ENCODE data around the gene NFAT5.
A peak's percentile ranks its signal among the peaks of the same experiment; 100 is the strongest.
"Not testable (repeated sequence)": the region's sequence is repeated elsewhere in the genome, so short reads cannot be mapped to it uniquely, and the experiment has no call there.

The NFAT5 gene

DNA sequence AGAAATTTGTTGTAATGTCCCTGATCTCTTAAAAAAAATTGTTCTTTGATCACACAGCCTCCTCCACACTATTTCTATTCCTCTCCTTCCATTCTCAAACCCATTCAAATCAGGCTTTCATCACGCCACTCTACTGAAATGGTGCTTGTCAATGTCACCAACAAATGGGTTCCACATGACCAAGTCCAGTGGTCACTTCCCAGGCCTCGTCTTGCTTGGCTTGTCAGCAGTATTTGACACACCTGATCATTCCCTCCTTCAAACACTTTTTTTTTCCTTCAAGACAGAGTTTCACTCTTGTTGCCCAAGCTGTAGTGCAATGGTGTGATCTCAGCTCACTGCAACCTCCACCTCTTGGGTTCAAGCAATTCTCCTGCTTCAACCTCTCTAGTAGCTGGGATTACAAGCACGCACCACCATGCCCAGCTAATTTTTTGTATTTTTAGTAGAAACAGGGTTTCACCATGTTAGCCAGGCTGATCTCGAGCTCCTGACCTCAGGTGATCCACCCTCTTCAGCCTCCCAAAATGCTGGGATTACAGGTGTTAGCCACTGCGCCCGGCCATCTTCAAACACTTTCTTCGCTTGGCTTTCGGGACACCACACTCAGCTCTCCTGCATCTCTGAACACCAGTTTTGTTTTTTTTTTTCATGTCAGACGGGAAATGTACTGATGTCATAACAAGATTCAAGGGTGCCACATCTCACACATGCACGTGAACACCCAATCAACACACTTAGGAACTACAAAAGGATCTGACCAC is 142.3 kb downstream of the NFAT5 start:
- DNase-seq = no peak

DNA sequence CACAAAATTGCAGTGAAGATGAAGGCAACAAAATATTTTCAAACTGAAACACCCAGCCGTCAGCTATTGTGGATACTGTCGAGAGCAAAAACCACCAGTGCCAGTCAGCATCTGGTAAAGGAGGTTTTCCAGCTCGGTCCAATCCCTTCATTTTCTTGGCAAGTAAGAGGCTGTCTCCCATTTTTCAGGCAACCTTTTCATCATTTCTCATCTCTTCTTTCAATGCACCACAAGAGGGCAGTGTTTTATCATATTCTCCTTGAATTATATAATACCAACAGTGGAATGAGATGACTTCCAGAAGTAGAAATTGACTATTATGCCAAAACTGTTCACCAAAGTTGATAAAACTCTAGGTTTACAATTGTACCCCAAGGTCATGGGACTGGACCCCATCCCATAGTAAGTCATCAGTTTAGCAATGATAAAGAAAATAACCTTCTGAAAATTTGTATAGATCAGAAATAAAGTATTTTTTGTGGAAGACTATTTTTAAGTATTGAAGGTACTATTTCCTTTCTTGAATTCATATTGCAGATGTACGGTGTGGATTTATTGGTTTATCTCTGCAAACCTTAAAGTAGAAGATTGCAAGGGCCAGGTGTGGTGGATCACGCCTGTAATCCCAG is 143.8 kb downstream of the NFAT5 start:
- peak; percentile 47 for DNase-seq

GRCh38 chr16:69711115-69711740 is 145.5 kb downstream of the NFAT5 start:
- no peak for DNase-seq

DNA sequence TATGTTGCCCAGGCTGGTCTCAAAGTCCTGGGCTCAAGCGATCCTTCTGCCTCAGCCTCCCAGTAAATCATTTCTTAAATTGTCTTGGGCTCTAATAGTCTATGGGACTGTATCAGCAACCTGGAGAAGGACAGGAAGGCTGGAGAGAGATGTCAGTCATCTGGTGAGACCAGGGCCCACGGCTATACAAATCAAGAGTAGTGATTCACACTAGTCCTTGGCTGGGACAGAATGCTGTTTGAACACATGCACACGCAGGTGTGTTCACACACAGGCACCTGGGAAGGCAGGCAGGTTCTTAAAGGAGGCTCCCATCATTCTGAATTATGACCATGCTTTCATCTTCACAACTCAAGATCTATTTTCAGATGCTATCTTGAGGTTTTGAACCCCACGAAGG is 146.5 kb downstream of the NFAT5 start:
- DNase-seq = no peak

DNA sequence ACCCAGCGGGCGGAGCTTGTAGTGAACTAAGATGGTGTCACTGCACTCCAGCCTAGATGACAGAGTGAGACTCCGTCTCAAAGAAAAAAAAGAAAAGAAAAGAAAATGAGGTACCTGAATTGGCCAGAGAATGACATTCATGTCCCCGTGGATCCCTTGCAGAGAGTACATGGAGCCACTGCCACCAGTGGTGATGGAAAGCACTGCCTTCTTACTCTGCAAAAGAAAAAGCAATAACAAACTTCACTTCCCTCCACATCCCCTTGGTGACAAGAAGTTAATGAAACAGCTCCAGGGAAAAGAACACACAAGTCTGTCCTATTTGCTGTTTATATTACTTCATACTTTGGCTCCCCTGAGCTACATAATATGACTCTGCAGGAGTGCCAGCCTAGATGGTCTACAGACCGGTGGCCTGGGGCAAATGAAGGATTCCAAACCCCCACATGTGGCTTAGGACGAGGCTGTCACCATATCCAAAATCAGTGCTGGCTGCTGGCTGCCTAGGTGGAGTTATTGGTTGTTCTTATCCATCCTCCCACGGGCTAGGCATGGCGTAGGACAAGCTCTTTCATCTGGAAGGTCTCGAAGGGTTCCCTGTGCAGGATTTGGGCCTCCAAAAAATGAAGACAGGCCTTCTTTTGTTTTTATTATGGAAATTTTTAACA is 147.3 kb downstream of the NFAT5 start:
- no peak for DNase-seq

GRCh38 chr16:69717066-69717465 is 151.3 kb downstream of the NFAT5 start:
- DNase-seq = no peak

DNA sequence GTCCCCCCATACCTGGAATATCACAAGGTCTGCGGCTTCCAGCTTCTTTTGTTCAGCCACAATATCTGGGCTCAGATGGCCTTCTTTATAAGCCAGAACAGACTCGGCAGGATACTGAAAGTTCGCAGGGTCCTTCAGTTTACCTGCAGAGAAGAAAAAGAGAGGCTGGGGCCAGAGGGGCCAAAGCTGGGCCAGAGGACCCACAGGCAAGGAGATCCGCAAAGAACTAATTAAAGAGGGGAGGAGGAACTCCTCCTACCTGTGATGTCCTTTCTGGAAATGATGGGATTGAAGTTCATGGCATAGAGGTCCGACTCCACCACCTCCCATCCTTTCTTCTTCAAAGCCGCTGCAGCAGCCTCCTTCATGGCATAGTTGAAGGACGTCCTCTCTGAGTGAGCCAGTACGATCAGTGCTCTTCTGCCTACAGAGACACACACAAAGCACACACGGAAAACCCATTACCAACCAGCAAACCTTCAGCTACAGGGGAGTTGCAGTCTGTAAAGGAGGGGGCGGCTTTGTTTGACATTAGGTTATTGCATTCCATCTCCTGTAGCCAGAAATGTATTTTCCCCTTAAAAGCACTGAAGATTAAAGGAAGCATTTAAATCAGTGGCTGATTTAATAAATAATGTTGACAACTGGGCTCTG is 152.5 kb downstream of the NFAT5 start:
- no peak for DNase-seq

- no peak for DNase-seq
These were observed 155.2 kb downstream of the NFAT5 start for GRCh38 chr16:69720822-69721430.

- DNase-seq = no peak
These were observed 155.7 kb downstream of the NFAT5 start for GRCh38 chr16:69721441-69721957.

DNA sequence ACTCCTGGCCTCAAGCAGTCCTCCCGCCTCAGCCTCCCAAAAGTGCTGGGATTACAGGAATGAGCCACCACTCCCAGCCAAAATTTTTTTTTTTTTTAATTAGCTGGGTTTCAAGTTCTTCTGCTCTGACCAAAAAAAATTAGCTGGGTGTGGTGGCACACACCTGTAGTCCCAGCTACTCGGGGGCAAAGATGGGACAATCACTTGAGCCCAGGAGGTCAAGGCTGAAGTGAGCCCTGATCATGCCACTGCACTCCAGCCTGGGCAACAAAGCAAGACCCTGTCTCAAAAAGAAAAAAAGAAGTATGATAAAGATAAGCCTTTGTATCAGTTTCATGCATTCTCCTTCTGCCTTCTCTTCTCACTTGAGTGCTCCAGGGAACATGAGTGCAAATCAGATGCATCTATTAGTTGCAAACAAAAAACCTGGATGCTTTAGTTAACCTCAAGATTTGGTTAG is 158.7 kb downstream of the NFAT5 start:
- DNase-seq = no peak

DNA sequence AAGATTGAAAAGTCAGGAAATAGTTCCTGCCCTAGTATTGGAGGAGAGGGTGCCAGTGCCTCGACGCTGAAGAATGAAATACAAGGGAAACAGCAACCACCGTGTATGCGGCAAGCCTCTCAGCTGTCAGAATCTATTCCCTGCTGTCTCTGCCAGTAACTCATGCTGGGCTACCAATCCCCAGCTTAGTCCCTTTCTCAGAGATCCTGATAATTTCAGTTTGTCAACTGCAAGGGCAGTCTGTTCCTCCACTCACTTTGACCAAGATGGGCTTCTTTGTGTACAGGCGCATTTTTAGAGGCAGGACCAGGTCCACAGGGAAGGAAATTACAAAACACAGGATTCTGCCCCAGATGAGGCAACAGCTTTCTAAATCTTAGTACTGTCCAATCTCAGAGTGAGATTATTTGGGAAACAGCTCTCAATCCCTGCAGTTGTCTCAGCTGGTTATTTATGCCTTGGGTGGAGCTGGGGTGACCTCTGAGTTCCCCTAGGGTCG is 159.3 kb downstream of the NFAT5 start:
- DNase-seq = no peak

DNA sequence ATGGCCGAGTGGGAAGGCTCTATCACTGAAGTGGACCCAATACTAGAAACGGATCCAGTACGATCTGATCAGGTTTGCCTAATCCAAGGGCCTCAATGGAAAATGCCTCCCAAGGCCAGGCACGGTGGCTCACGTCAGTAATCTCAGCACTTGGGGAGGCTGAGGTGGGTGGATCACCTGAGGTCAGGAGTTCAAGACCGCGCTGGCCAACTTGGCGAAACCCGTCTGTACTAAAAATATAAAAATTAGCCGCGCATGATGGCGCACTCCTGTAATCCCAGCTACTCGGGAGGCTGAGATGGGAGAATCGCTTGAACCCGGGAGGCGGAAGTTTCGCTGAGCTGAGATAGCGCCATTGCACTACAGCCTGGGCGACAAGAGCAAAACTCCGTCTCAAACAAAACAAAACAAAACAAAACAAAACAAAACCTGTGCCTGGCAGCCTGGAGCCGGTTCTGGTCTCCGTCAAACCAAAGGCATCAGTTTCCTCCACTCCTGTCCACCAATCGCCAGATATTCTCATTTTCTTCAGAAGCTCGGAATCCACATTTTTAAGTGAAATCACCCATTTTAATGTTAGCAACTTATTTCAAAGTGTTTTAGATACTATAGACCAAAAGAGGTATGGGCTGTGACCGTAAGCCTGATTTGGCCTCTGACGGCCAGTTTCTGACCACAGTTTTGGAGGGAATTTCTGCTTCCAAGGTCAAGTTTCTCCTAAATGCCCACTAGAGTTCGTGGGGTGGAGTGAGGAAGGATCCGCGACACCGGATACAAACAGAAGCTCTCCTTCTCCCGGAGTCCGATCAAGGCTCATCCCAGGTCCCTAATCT is 159.9 kb downstream of the NFAT5 start:
- no peak for DNase-seq

- DNase-seq = peak; percentile 95
These were observed 160.7 kb downstream of the NFAT5 start, which contains the start of gene NQO1 for GRCh38 chr16:69726313-69727060. TSS of gene NQO1 (minus strand) at chr16:69726560. CDS start at chr16:69726439, 121 bp downstream.

DNA sequence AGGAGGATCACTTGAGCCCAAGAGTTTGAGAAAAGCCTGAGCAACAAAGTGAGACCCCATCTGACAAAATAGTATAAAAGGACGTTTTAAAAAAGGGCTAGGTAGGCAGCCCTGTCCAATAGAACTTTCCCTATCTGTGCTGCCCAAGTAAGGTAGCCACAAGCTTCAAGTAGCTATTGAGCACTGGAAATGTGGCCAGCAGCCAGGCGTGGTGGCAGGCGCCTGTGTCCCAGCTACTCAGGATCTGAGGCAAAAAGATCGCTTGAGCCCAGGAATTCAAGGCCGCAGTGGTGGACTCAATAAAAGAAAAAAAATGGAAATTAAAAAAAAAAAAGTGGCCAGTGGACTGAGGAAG is 162.1 kb downstream of the NFAT5 start:
- no peak for DNase-seq

DNA sequence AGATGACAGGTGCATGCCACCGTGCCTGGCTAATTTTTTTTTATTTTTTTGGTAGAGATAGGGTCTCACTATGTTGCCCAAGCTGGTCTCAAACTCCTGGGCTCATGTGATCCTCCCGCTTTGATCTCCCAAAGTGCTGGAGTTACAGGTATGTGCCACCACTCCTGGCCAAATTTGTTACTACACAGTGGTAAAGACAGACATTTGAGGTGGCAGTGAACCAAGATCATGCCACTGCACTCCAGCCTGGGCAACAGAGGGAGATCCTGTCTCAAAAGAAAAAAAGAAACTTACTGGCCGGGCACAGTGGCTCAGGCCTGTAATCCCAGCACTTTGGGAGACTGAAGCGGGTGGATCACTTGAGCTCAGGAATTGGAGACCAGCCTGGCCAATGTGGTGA is 163.3 kb downstream of the NFAT5 start:
- DNase-seq = not testable (repeated sequence)

- not testable (repeated sequence) for DNase-seq
These were observed 165.5 kb downstream of the NFAT5 start for GRCh38 chr16:69731280-69731679.

GRCh38 chr16:69732101-69732500 is 166.3 kb downstream of the NFAT5 start:
- DNase-seq = no peak

DNA sequence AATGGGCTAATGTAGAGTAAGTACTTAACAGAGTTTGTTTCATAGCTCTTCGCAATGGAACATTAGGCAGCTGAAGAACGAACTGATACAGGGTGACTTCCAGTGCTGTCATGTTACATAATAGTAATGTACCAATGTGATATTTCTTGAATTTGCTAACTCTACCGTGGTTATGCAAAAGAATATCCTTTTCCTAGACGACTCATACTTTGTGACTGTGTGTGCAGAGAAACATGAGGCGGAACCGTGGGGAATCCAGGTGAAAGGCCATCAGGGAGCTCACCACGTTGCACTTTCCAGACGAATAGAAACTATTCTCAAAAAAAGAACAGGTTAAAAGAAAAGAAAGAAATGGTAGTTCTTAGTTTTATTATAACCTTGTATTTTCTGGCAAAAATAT is 175.8 kb downstream of the NFAT5 start:
- DNase-seq = no peak

DNA sequence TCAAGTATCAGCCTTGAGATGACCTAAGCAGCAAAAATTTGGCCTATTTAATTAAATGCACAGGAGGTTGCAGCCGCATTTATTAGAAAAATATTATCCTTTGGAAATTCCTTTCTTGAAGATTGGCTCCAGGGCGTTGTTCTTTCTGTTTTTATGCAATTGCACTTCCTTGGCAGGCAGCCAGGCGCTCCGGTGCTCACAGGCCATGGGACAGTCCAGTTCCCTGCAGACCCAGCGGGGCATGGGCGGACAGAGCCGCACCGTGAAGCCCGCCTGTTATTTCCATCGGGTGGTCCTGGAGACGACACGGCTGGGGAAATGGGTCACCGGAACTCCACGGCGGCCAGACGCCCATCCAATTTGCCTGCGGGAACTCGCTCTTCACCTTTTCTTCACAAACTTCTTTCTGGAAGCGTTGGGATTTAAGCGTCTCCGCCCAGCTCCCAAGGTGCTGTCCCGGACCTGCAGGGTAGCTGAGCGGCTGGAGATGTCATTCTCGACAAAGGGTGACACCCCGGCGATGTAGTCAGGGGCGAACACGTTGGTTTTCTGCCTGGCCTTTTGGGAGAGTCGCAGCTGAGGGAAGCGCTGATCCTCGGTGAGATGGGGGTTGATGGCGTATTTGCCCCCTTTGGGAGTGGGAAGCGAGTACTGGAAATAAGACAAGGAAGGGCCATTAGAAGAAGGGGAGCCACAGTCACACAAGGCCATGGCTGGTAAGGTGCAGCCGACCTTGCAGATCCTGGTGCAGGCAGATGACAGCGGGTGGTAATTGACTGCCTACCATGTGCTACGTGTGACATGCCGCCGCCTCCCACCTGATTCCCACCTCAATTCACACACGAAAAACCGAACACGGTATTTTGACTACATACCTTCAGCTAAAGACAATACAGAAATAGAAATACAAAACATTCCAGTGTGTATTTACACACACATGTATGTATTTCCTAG is 176.5 kb downstream of the NFAT5 start:
- DNase-seq = no peak
